Dedifferentiated amniotic fluid mesenchymal stem cell (primary cell): ENCODE data around the gene DAP.

ENCODE experiments used
- DNase-seq: peaks from one replicate; pipeline ENCODE4 v3.0.0-alpha.2; 2016; ENCODE audit errors: extremely low spot score

The DAP gene

GRCh38 chr5:10760921-10761184 lies 181 bp downstream of the DAP start:
- DNase-seq, result no peak

GRCh38 chr5:10760096-10760920 lies 726 bp downstream of the DAP start:
- DNase-seq, result peak; percentile 62

- no peak for DNase-seq
Measured at GRCh38 chr5:10759111-10759510, 1.9 kb downstream of the DAP start.

- no peak for DNase-seq
Measured at GRCh38 chr5:10757922-10758555, 3.0 kb downstream of the DAP start.

GRCh38 chr5:10757043-10757442 lies 4.0 kb downstream of the DAP start:
- DNase-seq, result no peak

GRCh38 chr5:10756549-10756948 lies 4.5 kb downstream of the DAP start:
- peak; percentile 43 for DNase-seq

- DNase-seq, result no peak
Measured at GRCh38 chr5:10753178-10753577, 7.9 kb downstream of the DAP start.

GRCh38 chr5:10752451-10752850 lies 8.6 kb downstream of the DAP start:
- no peak for DNase-seq

GRCh38 chr5:10750909-10751308 lies 10.1 kb downstream of the DAP start:
- DNase-seq, result no peak

- DNase-seq, result no peak
Measured at GRCh38 chr5:10747678-10748622, 13.1 kb downstream of the DAP start.

- no peak for DNase-seq
Measured at GRCh38 chr5:10746711-10747110, 14.3 kb downstream of the DAP start.

GRCh38 chr5:10745133-10745532 lies 15.9 kb downstream of the DAP start:
- DNase-seq, result no peak

GRCh38 chr5:10744681-10745080 lies 16.4 kb downstream of the DAP start:
- DNase-seq, result no peak

- DNase-seq, result no peak
Measured at GRCh38 chr5:10743951-10744350, 17.1 kb downstream of the DAP start.

GRCh38 chr5:10743526-10743925 lies 17.5 kb downstream of the DAP start:
- DNase-seq, result no peak

GRCh38 chr5:10741661-10742060 lies 19.4 kb downstream of the DAP start:
- DNase-seq, result no peak

GRCh38 chr5:10740384-10740783 lies 20.6 kb downstream of the DAP start:
- DNase-seq, result no peak

- DNase-seq, result no peak
Measured at GRCh38 chr5:10737880-10738279, 23.2 kb downstream of the DAP start.

GRCh38 chr5:10736808-10737207 lies 24.2 kb downstream of the DAP start:
- DNase-seq, result no peak

- DNase-seq, result no peak
Measured at GRCh38 chr5:10736354-10736753, 24.7 kb downstream of the DAP start.

GRCh38 chr5:10735569-10736276 lies 25.3 kb downstream of the DAP start:
- no peak for DNase-seq
